ENCODE measurements around the gene GPS1. TPM values are rescaled to one million over a fixed set of nuclear protein-coding genes. Genes with fewer than 3 reads are reported as not detected.

The GPS1 gene
- total RNA-seq, 1 experiment from 2014 or later, result 181 TPM

DNA sequence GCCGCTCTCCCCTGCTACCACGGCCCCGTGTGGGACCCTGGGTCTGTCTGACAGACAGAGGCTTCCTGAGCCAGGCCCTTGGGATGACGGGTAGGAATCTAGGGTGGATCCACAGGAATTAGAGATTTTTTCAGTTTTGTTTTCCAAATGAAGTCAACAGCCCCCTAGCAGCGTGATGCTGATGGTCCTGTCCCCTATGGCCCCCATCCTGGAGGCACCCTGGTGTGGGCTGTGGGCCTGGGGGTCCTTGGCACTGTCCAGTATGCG lies 44.5 kb upstream of the GPS1 start:
- ChIA-PET POLR2A (no interaction called here), CTCF (no interaction called here)
- no peaks in the 10 kb centered on the region for H3K27me3 Mint-ChIP-seq (ENCODE audit: low read depth)
- no peak overlapping the region for H3K4me3 Mint-ChIP-seq
- H3K4me1 Mint-ChIP-seq, result no peaks in the 10 kb centered on the region
- no peaks in the 10 kb centered on the region for H3K9me3 Mint-ChIP-seq
- ATAC-seq (no peak), DNase-seq (ENCODE audit: low spot score) (no peak)
- no peaks in the 10 kb centered on the region for H3K36me3 Mint-ChIP-seq
- H3K27ac Mint-ChIP-seq, result no peak overlapping the region
- TF ChIP-seq, protein P1, sequence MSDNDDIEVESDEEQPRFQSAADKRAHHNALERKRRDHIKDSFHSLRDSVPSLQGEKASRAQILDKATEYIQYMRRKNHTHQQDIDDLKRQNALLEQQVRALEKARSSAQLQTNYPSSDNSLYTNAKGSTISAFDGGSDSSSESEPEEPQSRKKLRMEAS (CRISPR knock-in tag; IDR thresholded peaks at IDR 0.05), result no peak
- TF ChIP-seq OVOL2 (CRISPR knock-in tag; IDR thresholded peaks at IDR 0.05; ENCODE audit: borderline replicate concordance) (no peak), NFATC4 (CRISPR knock-in tag; IDR thresholded peaks at IDR 0.05) (no peak), GRHL2 (CRISPR knock-in tag; IDR thresholded peaks at IDR 0.05; ENCODE audit: insufficient replicate concordance, severe bottlenecking) (no peak), PRDM15 (CRISPR knock-in tag; IDR thresholded peaks at IDR 0.05) (no peak), ZNF281 (CRISPR knock-in tag; IDR thresholded peaks at IDR 0.05) (no peak), CBFB (CRISPR knock-in tag; IDR thresholded peaks at IDR 0.05; ENCODE audit: low read depth) (no peak), ATF2 (CRISPR knock-in tag; IDR thresholded peaks at IDR 0.05; ENCODE audit: borderline replicate concordance, low read depth) (no peak), ATF6 (CRISPR knock-in tag; IDR thresholded peaks at IDR 0.05) (no peak), HMGXB4 (CRISPR knock-in tag; IDR thresholded peaks at IDR 0.05) (no peak), SOX15 (CRISPR knock-in tag; IDR thresholded peaks at IDR 0.05) (no peak), TEAD4 (CRISPR knock-in tag; IDR thresholded peaks at IDR 0.05) (no peak), ATF1 (CRISPR knock-in tag; IDR thresholded peaks at IDR 0.05) (no peak), MLX (CRISPR knock-in tag; IDR thresholded peaks at IDR 0.05) (no peak), ZNF425 (CRISPR knock-in tag; conservative IDR thresholded peaks at IDR 0.05) (no peak)
- TF ChIP-seq, protein P2, sequence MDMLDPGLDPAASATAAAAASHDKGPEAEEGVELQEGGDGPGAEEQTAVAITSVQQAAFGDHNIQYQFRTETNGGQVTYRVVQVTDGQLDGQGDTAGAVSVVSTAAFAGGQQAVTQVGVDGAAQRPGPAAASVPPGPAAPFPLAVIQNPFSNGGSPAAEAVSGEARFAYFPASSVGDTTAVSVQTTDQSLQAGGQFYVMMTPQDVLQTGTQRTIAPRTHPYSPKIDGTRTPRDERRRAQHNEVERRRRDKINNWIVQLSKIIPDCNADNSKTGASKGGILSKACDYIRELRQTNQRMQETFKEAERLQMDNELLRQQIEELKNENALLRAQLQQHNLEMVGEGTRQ (CRISPR knock-in tag; IDR thresholded peaks at IDR 0.05), result no peak
- TF ChIP-seq, protein P3, sequence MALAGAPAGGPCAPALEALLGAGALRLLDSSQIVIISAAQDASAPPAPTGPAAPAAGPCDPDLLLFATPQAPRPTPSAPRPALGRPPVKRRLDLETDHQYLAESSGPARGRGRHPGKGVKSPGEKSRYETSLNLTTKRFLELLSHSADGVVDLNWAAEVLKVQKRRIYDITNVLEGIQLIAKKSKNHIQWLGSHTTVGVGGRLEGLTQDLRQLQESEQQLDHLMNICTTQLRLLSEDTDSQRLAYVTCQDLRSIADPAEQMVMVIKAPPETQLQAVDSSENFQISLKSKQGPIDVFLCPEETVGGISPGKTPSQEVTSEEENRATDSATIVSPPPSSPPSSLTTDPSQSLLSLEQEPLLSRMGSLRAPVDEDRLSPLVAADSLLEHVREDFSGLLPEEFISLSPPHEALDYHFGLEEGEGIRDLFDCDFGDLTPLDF (CRISPR knock-in tag; IDR thresholded peaks at IDR 0.05), result no peak
